GM18909 (cell line): ENCODE measurements around the gene COPS8.
A peak's percentile ranks its signal among the peaks of the same experiment; 100 is the strongest.

Experiments
- ATAC-seq: cut with Tn5 transposase; IDR thresholded peaks from one replicate; pipeline ENCODE4 v1.9.1; 2021; ENCODE audit warnings: mild to moderate bottlenecking; ENCODE audit not compliant: unreplicated experiment, poor library complexity

COPS8 gene

GRCh38 chr2:237085248-237086221 is at the start of gene COPS8:
TSS of gene COPS8 (plus strand) at chr2:237085889. CDS start at chr2:237085965, 76 bp downstream.
- peak; percentile 97 for ATAC-seq

- no peak for ATAC-seq
Measured at GRCh38 chr2:237039301-237040031, 46.2 kb upstream of the COPS8 start.

- no peak for ATAC-seq
Measured at GRCh38 chr2:237041231-237041630, 44.5 kb upstream of the COPS8 start.

GRCh38 chr2:237042101-237042500 is 43.6 kb upstream of the COPS8 start:
- ATAC-seq: no peak

- no peak for ATAC-seq
Measured at GRCh38 chr2:237043866-237044265, 41.8 kb upstream of the COPS8 start.

- ATAC-seq: no peak
Measured at GRCh38 chr2:237044281-237044680, 41.4 kb upstream of the COPS8 start.

- ATAC-seq: no peak
Measured at GRCh38 chr2:237045449-237045848, 40.2 kb upstream of the COPS8 start.

GRCh38 chr2:237048595-237048994 is 37.1 kb upstream of the COPS8 start:
- ATAC-seq: no peak

GRCh38 chr2:237051861-237052260 is 33.8 kb upstream of the COPS8 start:
- no peak for ATAC-seq

- ATAC-seq: no peak
Measured at GRCh38 chr2:237053066-237053465, 32.6 kb upstream of the COPS8 start.

- ATAC-seq: no peak
Measured at GRCh38 chr2:237055386-237056100, 30.1 kb upstream of the COPS8 start.

- no peak for ATAC-seq
Measured at GRCh38 chr2:237056287-237056875, 29.3 kb upstream of the COPS8 start.

- no peak for ATAC-seq
Measured at GRCh38 chr2:237057107-237057506, 28.6 kb upstream of the COPS8 start.

- peak; percentile 82 for ATAC-seq
Measured at GRCh38 chr2:237057893-237058300, 27.8 kb upstream of the COPS8 start.

- ATAC-seq: no peak
Measured at GRCh38 chr2:237058423-237058822, 27.3 kb upstream of the COPS8 start.

GRCh38 chr2:237059155-237059875 is 26.4 kb upstream of the COPS8 start:
- peak; percentile 74 for ATAC-seq

GRCh38 chr2:237060534-237061312 is 25.0 kb upstream of the COPS8 start:
- no peak for ATAC-seq

GRCh38 chr2:237061356-237061755 is 24.3 kb upstream of the COPS8 start:
- no peak for ATAC-seq

GRCh38 chr2:237062585-237062984 is 23.1 kb upstream of the COPS8 start:
- ATAC-seq: no peak
